ENCODE data around the gene IRF3.

DNA sequence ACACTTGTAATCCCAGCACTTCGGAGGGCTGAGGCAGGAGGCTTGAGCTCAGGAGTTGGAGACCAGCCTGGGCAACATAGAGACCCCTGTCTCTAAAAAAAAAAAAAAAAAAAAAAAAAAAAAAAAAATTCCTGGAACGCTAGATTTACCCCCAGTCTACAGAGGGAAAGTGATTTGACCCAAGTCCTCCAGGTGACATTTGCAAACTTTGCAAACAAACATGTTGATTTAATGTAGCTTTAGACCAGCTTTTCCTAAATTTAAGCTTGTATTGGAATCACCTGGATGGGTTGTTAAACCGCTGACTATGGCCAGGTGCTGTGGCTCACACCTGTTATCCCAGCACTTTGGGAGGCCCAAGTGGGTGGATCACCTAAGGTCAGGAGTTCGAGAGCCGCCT is 33.7 kb upstream of the IRF3 start:
- TF ChIP-seq, protein P1, sequence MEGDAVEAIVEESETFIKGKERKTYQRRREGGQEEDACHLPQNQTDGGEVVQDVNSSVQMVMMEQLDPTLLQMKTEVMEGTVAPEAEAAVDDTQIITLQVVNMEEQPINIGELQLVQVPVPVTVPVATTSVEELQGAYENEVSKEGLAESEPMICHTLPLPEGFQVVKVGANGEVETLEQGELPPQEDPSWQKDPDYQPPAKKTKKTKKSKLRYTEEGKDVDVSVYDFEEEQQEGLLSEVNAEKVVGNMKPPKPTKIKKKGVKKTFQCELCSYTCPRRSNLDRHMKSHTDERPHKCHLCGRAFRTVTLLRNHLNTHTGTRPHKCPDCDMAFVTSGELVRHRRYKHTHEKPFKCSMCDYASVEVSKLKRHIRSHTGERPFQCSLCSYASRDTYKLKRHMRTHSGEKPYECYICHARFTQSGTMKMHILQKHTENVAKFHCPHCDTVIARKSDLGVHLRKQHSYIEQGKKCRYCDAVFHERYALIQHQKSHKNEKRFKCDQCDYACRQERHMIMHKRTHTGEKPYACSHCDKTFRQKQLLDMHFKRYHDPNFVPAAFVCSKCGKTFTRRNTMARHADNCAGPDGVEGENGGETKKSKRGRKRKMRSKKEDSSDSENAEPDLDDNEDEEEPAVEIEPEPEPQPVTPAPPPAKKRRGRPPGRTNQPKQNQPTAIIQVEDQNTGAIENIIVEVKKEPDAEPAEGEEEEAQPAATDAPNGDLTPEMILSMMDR (IDR thresholded peaks at IDR 0.05) = no peak
- TF ChIP-seq EZH2 (IDR thresholded peaks at IDR 0.05; ENCODE audit: borderline replicate concordance, insufficient read depth, low read depth, low read length, poor library complexity, severe bottlenecking) = no peak
